ENCODE results near the gene VPS37C. TPM values are rescaled to one million over a fixed set of nuclear protein-coding genes. Genes with fewer than 3 reads are reported as not detected.

The VPS37C gene
- total RNA-seq, 4 donors from 2014 or later: 9.3 to 17.5 (median 12.6) TPM

DNA sequence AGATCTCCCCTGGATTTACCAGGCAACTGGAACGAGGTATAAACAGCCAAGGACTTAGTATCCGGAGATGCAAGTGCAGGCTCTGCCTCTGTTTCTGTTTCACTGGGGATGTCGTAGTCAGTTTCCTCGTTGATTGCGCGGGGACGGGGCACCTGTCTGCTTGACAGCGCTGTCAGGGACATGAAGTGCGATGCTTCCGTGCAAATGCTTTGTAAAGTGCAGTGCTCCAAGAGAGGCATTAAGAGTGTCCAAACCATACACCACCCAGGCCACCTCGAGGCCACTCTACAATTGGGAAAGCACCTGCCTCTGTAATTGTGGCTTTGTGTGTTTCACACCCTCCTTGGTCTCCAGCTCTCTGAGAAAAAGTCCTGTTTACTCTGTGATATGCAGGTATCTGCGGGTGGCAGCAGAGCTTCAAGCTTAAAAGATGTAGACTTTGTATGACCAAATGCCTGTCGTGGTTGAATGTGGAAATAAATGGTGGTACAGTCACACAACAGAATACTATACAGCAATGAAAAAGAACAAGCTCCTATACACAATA, 77.6 kb downstream of the VPS37C start:
- no peak for ATAC-seq (ENCODE audit: low FRiP score)
- no peak for DNase-seq (ENCODE audit: low spot score)
- TF ChIP-seq, protein P1, sequence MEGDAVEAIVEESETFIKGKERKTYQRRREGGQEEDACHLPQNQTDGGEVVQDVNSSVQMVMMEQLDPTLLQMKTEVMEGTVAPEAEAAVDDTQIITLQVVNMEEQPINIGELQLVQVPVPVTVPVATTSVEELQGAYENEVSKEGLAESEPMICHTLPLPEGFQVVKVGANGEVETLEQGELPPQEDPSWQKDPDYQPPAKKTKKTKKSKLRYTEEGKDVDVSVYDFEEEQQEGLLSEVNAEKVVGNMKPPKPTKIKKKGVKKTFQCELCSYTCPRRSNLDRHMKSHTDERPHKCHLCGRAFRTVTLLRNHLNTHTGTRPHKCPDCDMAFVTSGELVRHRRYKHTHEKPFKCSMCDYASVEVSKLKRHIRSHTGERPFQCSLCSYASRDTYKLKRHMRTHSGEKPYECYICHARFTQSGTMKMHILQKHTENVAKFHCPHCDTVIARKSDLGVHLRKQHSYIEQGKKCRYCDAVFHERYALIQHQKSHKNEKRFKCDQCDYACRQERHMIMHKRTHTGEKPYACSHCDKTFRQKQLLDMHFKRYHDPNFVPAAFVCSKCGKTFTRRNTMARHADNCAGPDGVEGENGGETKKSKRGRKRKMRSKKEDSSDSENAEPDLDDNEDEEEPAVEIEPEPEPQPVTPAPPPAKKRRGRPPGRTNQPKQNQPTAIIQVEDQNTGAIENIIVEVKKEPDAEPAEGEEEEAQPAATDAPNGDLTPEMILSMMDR (IDR thresholded peaks at IDR 0.05): no peak

DNA sequence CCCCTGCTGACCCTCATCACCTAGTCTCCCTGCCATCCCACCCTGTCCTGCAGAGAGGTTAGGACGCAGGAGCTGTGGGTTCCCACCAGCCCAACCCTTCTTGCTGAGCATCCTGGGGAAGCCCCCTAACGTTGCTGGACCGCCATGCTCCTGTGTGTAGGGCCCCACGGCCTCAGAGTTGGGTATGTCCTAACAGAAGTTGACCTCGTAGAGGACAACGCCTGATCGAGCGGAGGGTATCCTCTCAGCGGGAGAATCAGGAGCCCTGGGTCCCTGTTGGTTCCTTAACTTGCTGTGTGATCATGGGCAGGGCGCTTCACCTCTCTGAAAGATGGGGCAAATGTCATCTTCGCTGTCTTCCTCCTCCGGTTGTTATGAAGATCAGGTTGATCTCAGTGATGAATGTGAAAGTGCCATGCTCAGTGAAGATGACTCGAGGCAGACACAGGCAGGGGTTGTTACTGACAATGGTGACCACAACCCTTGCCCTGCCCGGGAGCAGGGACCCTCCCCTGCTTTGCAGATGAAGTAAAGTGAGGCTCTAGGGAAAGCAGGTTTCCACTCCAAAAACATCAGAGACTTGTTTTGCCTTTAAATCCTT, 78.2 kb downstream of the VPS37C start:
- TF ChIP-seq, protein P1 (IDR thresholded peaks at IDR 0.05): no peak
- DNase-seq (ENCODE audit: low spot score): no peak
- ATAC-seq (ENCODE audit: low FRiP score): no peak

DNA sequence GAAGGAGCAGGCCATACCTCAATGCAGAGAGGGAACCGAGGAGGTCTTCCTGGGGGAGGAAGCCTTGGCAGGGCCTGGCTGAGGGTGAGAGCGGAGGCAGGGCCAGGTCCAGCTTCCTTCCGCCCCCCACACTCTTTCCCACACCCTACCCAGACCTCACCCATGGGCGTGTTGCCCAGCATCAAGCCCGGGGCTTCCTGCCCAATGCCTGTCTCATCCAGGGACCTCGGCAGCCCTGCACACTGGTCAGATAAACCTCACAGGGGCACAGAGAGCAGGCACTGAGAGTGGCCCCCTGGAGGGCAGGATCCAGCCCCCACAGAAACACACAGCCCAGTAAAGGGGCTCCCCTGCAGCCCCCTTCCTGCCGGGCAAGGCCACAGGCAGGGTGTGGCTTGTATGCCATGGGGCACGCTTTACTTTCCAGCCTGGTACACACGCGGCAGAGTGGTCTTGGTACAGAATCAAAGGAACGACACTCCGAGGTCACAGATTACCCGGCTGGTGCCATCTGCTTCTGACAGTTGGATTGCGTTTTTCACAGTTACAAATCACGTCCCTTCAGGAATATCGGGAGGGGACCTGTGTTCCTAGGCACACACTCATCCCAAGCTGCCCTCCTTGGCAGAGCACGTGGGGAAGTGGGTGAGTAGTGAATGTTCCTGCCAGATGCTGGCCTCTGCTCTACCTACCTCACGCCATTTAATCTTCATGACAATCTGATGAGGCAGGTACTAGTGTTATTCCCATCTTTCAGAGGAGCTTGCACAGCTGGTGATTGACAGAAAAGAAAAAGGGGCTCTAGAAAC, 79.0 kb downstream of the VPS37C start:
- TF ChIP-seq, protein P1 (IDR thresholded peaks at IDR 0.05): no peak
- ATAC-seq (ENCODE audit: low FRiP score): no peak
- no peak for DNase-seq (ENCODE audit: low spot score)

DNA sequence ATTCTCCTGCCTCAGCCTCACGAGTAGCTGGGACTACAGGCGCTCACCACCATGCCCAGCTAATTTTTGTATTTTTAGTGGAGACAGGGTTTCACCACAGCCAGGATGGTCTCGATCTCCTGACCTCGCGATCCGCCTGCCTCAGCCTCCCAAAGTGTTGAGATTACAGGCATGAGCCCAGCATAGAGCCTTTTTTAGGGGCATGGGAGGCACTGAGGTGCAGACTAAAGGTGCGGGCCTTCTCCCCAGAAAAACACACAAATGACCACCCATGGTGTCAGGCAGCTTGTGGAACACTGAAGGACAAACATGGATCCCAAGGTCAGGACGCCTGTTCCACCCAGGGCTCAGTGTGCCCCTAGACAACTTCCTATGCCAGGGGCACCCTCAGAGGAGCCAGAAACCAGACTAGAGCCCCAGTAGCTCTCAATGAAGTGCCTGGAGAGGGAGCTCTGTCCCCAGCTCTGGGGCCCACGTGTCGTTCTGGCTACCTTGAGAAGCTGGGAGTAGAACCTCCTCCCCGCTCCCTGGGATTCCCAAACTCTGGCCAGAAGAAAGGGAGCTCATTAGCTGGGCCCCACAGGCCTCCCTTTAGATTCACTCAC, 80.1 kb downstream of the VPS37C start:
- no peak for DNase-seq (ENCODE audit: low spot score)

DNA sequence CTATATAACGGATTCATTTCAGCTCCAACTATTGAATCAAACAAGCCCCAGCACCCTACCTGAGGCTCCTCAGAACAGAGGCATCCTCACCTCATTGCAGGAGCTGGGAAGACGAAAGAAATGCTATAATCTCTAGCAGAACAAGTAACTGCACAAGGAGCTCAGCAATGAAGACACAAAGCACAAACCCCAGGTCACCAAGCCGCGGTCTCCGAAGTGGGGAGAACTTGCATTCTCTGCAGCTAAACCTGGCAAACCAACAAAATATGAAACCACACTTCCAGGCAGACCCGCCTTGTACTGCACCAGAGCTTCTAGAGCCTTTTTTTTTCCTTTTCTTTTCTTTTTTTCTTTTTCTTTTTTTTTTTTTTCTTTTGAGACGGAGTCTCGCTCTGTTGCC, 80.7 kb downstream of the VPS37C start:
- DNase-seq (ENCODE audit: low spot score) (no peak), ATAC-seq (ENCODE audit: low FRiP score) (no peak)
- TF ChIP-seq, protein P1 (IDR thresholded peaks at IDR 0.05): no peak

More for the DNA sequence above, 80.1 kb downstream of the VPS37C start:
- TF ChIP-seq, protein P1 (IDR thresholded peaks at IDR 0.05): no peak
- no peak for ATAC-seq (ENCODE audit: low FRiP score)

Other genes with a start within 250 kb of the VPS37C start
- gene TMEM109, start 247.3 kb downstream of the VPS37C start, total RNA-seq: 100 to 1,000 TPM in 1 of 4 donors, 10 to 100 TPM in 3; 79.6 to 150 (median 88.7) TPM
- 10 to 100 TPM in 1 of 4 donors, 1 to 10 TPM in 3; 2.9 to 11.3 (median 6.7) TPM for gene TMEM132A, start 237.0 kb downstream of the VPS37C start, total RNA-seq
- gene SLC15A3, start 209.2 kb downstream of the VPS37C start, total RNA-seq: 10 to 100 TPM; 17.6 to 56.0 (median 32.3) TPM
- 1 to 10 TPM in 3 of 4 donors, under 1 TPM in 1; 0.79 to 6.5 (median 2.2) TPM for gene CD6, start 189.7 kb downstream of the VPS37C start, total RNA-seq
- gene CD5, start 58.9 kb downstream of the VPS37C start, total RNA-seq: 1 to 10 TPM in 3 of 4 donors, under 1 TPM in 1; 0.37 to 5.4 (median 2.0) TPM
- 10 to 100 TPM in 2 of 4 donors, 1 to 10 TPM in 2; 2.5 to 96.7 (median 7.6) TPM for gene PGA3, start 42.1 kb upstream of the VPS37C start, total RNA-seq
- gene PGA4, start 60.9 kb upstream of the VPS37C start, total RNA-seq: 10 to 100 TPM in 2 of 4 donors, 1 to 10 TPM in 2; 2.9 to 94.5 (median 13.5) TPM
- gene PGA5, start 79.7 kb upstream of the VPS37C start, total RNA-seq: 1 to 10 TPM in 3 of 4 donors, not detected in 1; 2.0 to 5.0 (median 4.3) TPM
- gene VWCE, start 133.9 kb upstream of the VPS37C start, total RNA-seq: 1 to 10 TPM in 3 of 4 donors, under 1 TPM in 1; 0.94 to 6.9 (median 4.6) TPM
- gene DDB1, start 171.7 kb upstream of the VPS37C start, total RNA-seq: 100 to 1,000 TPM; 127 to 182 (median 155) TPM
- gene TKFC, start 171.8 kb upstream of the VPS37C start, total RNA-seq: 10 to 100 TPM; 16.0 to 24.5 (median 20.0) TPM
- gene CYB561A3, start 200.5 kb upstream of the VPS37C start, total RNA-seq: 10 to 100 TPM; 29.5 to 39.9 (median 34.6) TPM
- 10 to 100 TPM; 31.6 to 40.8 (median 38.1) TPM for gene TMEM138, start 200.9 kb upstream of the VPS37C start, total RNA-seq
- gene TMEM216, start 231.2 kb upstream of the VPS37C start, total RNA-seq: 10 to 100 TPM in 2 of 4 donors, 1 to 10 TPM in 2; 9.5 to 19.3 (median 11.8) TPM

Measured in omental fat pad (tissue), 4 donors.